Activated T-cell treated with anti-CD3 and anti-CD28 coated beads, Interleukin-2, amount 50 U/mL, for 72 hours (primary cell): ENCODE measurements around the gene EFNA1. TPM values are rescaled to one million over a fixed set of nuclear protein-coding genes. Genes with fewer than 3 reads are reported as not detected.
A peak's percentile ranks its signal among the peaks of the same experiment; 100 is the strongest.
"Not testable (repeated sequence)": the region's sequence is repeated elsewhere in the genome, so short reads cannot be mapped to it uniquely, and the experiment has no call there.

ENCODE experiments used
- ATAC-seq, 2 donors: fragments of 150-1000 bp; cut with Tn5 transposase; replicated peaks in 1 of 2; 2 replicates each; pipeline ENCODE4 v1.10.0; 2021; ENCODE audit warnings: moderate library complexity in 2 of 2, mild to moderate bottlenecking in 1 of 2
- DNase-seq, 2 donors: peaks; one replicate each; pipeline ENCODE4 v3.0.0; 2021 to 2022; ENCODE audit warnings: mixed read lengths in 1 of 2
- H3K27ac Mint-ChIP-seq: one replicate; pipeline ENCODE4 v1.8.0; 2022; ENCODE audit warnings: mild to moderate bottlenecking, moderate library complexity, mixed read lengths
- H3K27me3 Mint-ChIP-seq: one replicate; pipeline ENCODE4 v1.8.0; 2022; ENCODE audit warnings: low read depth, mixed read lengths
- H3K36me3 Mint-ChIP-seq, 2 donors: one replicate each; pipeline ENCODE4 v1.8.0; 2022; ENCODE audit warnings: mixed read lengths in 2 of 2, mild to moderate bottlenecking in 1 of 2; ENCODE audit not compliant: insufficient read depth in 2 of 2
- H3K4me1 Mint-ChIP-seq: one replicate; pipeline ENCODE4 v1.8.0; 2022; ENCODE audit warnings: low read depth, mixed read lengths
- H3K4me3 Mint-ChIP-seq, 2 donors: one replicate each; pipeline ENCODE4 v1.8.0; 2022; ENCODE audit warnings: mild to moderate bottlenecking in 2 of 2, mixed read lengths in 2 of 2, moderate library complexity in 2 of 2
- H3K9me3 Mint-ChIP-seq, 2 donors: one replicate each; pipeline ENCODE4 v1.8.0; 2022; ENCODE audit warnings: mixed read lengths in 2 of 2
- total RNA-seq, 2 donors: library from RNA; stranded (reverse); gene quantifications; one replicate each; pipeline ENCODE4 v1.2.3, GENCODE V29; 2022

EFNA1 gene
- total RNA-seq, 2 donors from 2014 or later: 1.00 to 1.4 TPM

DNA sequence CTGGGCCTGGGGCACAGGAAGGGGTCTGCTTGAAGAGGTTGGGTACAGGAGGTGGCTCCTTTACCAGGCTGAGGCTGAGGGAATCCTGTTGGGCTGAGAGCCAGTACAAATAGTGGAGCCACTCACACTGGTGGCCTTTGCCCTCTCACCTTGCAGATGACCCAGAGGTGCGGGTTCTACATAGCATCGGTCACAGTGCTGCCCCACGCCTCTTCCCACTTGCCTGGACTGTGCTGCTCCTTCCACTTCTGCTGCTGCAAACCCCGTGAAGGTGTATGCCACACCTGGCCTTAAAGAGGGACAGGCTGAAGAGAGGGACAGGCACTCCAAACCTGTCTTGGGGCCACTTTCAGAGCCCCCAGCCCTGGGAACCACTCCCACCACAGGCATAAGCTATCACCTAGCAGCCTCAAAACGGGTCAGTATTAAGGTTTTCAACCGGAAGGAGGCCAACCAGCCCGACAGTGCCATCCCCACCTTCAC, 6.2 kb downstream of the EFNA1 start:
- peaks cover 7 to 9% of the 10 kb centered on the region in 2 donors for H3K36me3 Mint-ChIP-seq
- no peaks in the 10 kb centered on the region for H3K9me3 Mint-ChIP-seq
- peak overlapping the region in 1 of 2 donors; percentile 40 for H3K4me3 Mint-ChIP-seq
- H3K4me1 Mint-ChIP-seq: peaks cover 46% of the 10 kb centered on the region
- no peak for ATAC-seq
- no peak overlapping the region for H3K27ac Mint-ChIP-seq
- no peak for DNase-seq
- peaks cover 2% of the 10 kb centered on the region for H3K27me3 Mint-ChIP-seq

DNA sequence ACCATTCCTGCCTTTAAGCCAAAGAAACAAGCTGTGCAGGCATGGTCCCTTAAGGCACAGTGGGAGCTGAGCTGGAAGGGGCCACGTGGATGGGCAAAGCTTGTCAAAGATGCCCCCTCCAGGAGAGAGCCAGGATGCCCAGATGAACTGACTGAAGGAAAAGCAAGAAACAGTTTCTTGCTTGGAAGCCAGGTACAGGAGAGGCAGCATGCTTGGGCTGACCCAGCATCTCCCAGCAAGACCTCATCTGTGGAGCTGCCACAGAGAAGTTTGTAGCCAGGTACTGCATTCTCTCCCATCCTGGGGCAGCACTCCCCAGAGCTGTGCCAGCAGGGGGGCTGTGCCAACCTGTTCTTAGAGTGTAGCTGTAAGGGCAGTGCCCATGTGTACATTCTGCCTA, 6.6 kb downstream of the EFNA1 start:
- no peaks in the 10 kb centered on the region for H3K9me3 Mint-ChIP-seq
- no peaks in the 10 kb centered on the region for H3K27me3 Mint-ChIP-seq
- H3K27ac Mint-ChIP-seq: peak overlapping the region; percentile 97
- DNase-seq (no peak), ATAC-seq (no peak)
- H3K4me3 Mint-ChIP-seq: peak overlapping the region; percentile 92
- peaks cover 7 to 9% of the 10 kb centered on the region in 2 donors for H3K36me3 Mint-ChIP-seq
- peaks cover 46% of the 10 kb centered on the region for H3K4me1 Mint-ChIP-seq

- Mint-ChIP-seq H3K4me1 (peaks cover 44% of the 10 kb centered on the region), H3K4me3 (peak overlapping the region; percentile 92), H3K27me3 (no peaks in the 10 kb centered on the region), H3K36me3 (peaks cover 7 to 9% of the 10 kb centered on the region in 2 donors), H3K27ac (peak overlapping the region; percentile 97), H3K9me3 (no peaks in the 10 kb centered on the region)
- ATAC-seq (peak; percentile 43 to 57), DNase-seq (peak; percentile 74 to 75)
Observed at GRCh38 chr1:155134880-155135414, 7.3 kb downstream of the EFNA1 start.

DNA sequence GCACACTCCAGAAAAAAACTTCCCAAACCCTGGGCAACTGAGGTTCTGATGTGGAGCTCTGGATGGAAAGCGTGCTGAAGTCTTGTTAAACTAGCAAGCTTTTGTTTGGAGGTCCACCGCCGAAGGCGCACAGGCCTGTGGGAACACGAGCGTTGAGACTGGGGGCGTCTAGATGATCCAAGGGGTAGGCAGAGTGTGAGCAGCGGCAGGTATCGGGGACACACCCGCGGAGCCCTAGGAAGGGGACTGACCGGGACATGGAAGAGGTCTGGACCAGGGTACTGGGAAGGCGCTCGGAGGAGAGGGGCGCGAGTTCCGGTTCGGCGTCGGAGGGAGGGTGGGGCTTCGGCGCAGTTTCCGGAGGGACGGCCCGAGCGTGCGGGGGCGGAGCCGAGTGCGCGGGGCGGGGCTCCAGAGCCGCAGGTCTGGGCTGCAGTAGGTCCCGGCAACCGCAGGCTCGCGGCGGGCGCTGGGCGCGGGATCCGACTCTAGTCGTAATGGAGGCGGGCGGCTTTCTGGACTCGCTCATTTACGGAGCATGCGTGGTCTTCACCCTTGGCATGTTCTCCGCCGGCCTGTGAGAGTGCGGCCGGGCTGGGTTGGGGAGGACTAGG, 7.8 kb downstream of the EFNA1 start, which contains the start of gene SLC50A1:
Gene SLC50A1 (plus strand): TSS at position 438 of the 614 bp plus-strand sequence. CDS start 60 bp downstream, at position 498.
- H3K4me1 Mint-ChIP-seq: peaks cover 46% of the 10 kb centered on the region
- H3K27ac Mint-ChIP-seq: peak within 1 kb of the TSS; percentile 97
- DNase-seq (peak; percentile 97), ATAC-seq (peak; percentile 81 to 85)
- H3K27me3 Mint-ChIP-seq: no peaks in the 10 kb centered on the region
- H3K36me3 Mint-ChIP-seq: peaks cover 7 to 10% of the 10 kb centered on the region in 2 donors
- H3K9me3 Mint-ChIP-seq: no peaks in the 10 kb centered on the region
- peak within 1 kb of the TSS; percentile 92 for H3K4me3 Mint-ChIP-seq

GRCh38 chr1:155136748-155137147, 9.1 kb downstream of the EFNA1 start:
- H3K27me3 Mint-ChIP-seq: no peaks in the 10 kb centered on the region
- peak overlapping the region; percentile 92 for H3K4me3 Mint-ChIP-seq
- ATAC-seq: no peak

GRCh38 chr1:155137154-155137949, 9.7 kb downstream of the EFNA1 start:
- DNase-seq (no peak), ATAC-seq (no peak)
- Mint-ChIP-seq H3K4me3 (peak overlapping the region; percentile 92), H3K27me3 (no peaks in the 10 kb centered on the region), H3K9me3 (no peaks in the 10 kb centered on the region), H3K36me3 (peaks cover 7 to 10% of the 10 kb centered on the region in 2 donors), H3K4me1 (peaks cover 49% of the 10 kb centered on the region), H3K27ac (peak overlapping the region; percentile 97)

More at GRCh38 chr1:155136748-155137147, 9.1 kb downstream of the EFNA1 start:
- peaks cover 49% of the 10 kb centered on the region for H3K4me1 Mint-ChIP-seq
- peaks cover 7 to 10% of the 10 kb centered on the region in 2 donors for H3K36me3 Mint-ChIP-seq
- no peaks in the 10 kb centered on the region for H3K9me3 Mint-ChIP-seq
- no peak for DNase-seq
- H3K27ac Mint-ChIP-seq: peak overlapping the region; percentile 97

DNA sequence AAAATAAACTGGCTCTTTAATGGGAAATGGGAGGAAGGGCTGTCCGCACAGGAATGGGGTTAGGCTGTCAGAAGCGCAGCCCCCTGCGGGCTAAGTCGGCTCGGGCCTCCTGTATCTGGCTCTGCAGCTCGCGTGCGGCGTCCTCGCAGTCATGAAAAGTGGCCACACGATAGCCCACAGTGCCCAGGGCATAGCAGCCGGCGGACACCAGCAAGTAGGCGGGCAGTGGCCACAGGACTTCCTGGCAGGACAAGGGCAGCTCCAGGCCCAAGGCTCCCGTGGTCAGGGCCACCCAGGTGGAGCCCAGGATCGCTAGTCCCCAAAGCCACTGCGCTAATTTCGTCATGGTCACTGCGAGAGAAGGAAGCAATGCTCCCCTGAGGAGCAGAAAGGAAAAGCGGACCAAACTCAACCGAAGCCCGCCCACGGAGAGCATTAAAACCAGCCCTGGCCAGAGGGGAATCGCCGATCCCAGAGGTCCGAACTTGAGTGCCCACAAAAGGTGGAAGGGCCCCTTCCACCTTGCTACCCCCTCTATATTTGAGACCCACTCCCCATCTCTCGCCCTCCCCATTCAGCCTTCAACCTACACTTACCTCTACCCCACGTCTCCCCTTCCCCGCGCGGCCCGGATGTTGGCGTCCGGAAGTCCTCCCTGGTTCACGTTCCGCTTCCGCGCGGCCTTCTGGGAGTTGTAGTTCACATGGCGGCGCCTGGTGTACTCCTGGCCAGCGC, 12.4 kb downstream of the EFNA1 start, which contains the start of gene DPM3:
Gene DPM3 (minus strand): TSS at position 637 of the 735 bp plus-strand sequence. CDS start 291 bp downstream, at position 346.
- Mint-ChIP-seq H3K4me3 (peak within 1 kb of the TSS; percentile 75 to 90), H3K27ac (peak within 1 kb of the TSS; percentile 85), H3K36me3 (peaks cover 6 to 10% of the 10 kb centered on the region in 2 donors), H3K4me1 (peaks cover 43% of the 10 kb centered on the region), H3K27me3 (no peaks in the 10 kb centered on the region), H3K9me3 (no peaks in the 10 kb centered on the region)
- peak; percentile 91 to 93 for DNase-seq
- peak; percentile 78 to 79 for ATAC-seq

DNA sequence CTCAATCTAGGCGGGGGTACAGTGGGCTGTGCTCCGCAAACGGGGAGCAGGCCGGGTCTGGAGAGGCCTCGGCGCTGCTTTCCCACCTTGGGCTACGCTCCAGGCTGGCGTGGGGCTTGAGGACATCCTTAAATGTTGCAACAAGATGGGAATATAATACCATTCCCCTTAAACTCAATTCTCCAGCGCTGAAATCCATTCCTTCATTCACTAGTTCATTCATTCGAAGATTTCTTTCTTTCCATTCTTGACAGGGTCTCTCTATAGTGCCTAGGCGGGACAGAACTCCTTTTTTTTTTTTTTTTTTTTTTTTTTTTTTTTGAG, 12.9 kb downstream of the EFNA1 start:
- Mint-ChIP-seq H3K9me3 (no peaks in the 10 kb centered on the region), H3K36me3 (peaks cover 1 to 7% of the 10 kb centered on the region in 2 donors), H3K27me3 (peaks cover 4% of the 10 kb centered on the region), H3K4me1 (peaks cover 40% of the 10 kb centered on the region), H3K4me3 (peak overlapping the region; percentile 75 to 90), H3K27ac (peak overlapping the region; percentile 42)
- ATAC-seq (no peak), DNase-seq (no peak)

- peaks cover 35% of the 10 kb centered on the region for H3K4me1 Mint-ChIP-seq
Observed at GRCh38 chr1:155141749-155142148, 14.1 kb downstream of the EFNA1 start.

GRCh38 chr1:155145491-155145890, 17.8 kb downstream of the EFNA1 start:
- H3K4me1 Mint-ChIP-seq: peaks cover 8% of the 10 kb centered on the region
- no peaks in the 10 kb centered on the region for H3K36me3 Mint-ChIP-seq
- ATAC-seq (no peak), DNase-seq (no peak)
- no peak overlapping the region for H3K4me3 Mint-ChIP-seq
- peaks cover 6% of the 10 kb centered on the region for H3K27me3 Mint-ChIP-seq
- H3K27ac Mint-ChIP-seq: no peak overlapping the region
- no peaks in the 10 kb centered on the region for H3K9me3 Mint-ChIP-seq

More at GRCh38 chr1:155141749-155142148, 14.1 kb downstream of the EFNA1 start:
- Mint-ChIP-seq H3K27ac (no peak overlapping the region), H3K9me3 (no peaks in the 10 kb centered on the region), H3K36me3 (peaks cover 0 to 5% of the 10 kb centered on the region in 2 donors), H3K27me3 (peaks cover 6% of the 10 kb centered on the region), H3K4me3 (no peak overlapping the region)
- no peak for DNase-seq
- ATAC-seq: no peak

GRCh38 chr1:155155996-155156643, 28.4 kb downstream of the EFNA1 start:
- not testable (repeated sequence) for H3K9me3 Mint-ChIP-seq, ATAC-seq, H3K36me3 Mint-ChIP-seq, H3K27me3 Mint-ChIP-seq, H3K4me1 Mint-ChIP-seq, H3K4me3 Mint-ChIP-seq, H3K27ac Mint-ChIP-seq, DNase-seq

GRCh38 chr1:155158991-155159390, 31.3 kb downstream of the EFNA1 start:
- Mint-ChIP-seq H3K27me3 (no peaks in the 10 kb centered on the region), H3K27ac (no peak overlapping the region), H3K36me3 (no peaks in the 10 kb centered on the region), H3K4me1 (no peaks in the 10 kb centered on the region), H3K4me3 (no peak overlapping the region), H3K9me3 (peaks cover 0 to 2% of the 10 kb centered on the region in 2 donors)
- no peak for ATAC-seq
- no peak for DNase-seq
